GM12878 (cell line): Measurements from ENCODE around the gene SCN8A. TPM values are rescaled to one million over a fixed set of nuclear protein-coding genes. Genes with fewer than 3 reads are reported as not detected.

Experiments
- ATAC-seq: fragments of 200-7000 bp; cut with Tn5 transposase; 3 replicates; pipeline ENCODE4 v1.9.1; 2020; ENCODE audit warnings: mild to moderate bottlenecking, moderate library complexity
- BruUV-seq: library from RNA; stranded (reverse); fragments of 400-500 nt; replicated peaks from 2 replicates; lab custom pipeline; 2021; lab: Mats Ljungman, UMichigan
- CTCF ChIA-PET: fragments of 300-600 bp; sonication (Branson Sonifier 250); formaldehyde crosslinking; extraction: SDS; loops from one replicate; lab custom pipeline; 2021; ENCODE audit warnings: inconsistent platforms; lab: Yijun Ruan, JAX
- POLR2A ChIA-PET: fragments of 350-600 bp; formaldehyde crosslinking; extraction: SDS; loops from one replicate; lab custom pipeline; 2021; ENCODE audit warnings: inconsistent platforms; lab: Charles Lee
- RAD21 ChIA-PET: fragments of 300-600 bp; sonication (Branson Sonifier 250); formaldehyde crosslinking; loops from one replicate; lab custom pipeline; 2023; ENCODE audit warnings: antibody characterized with exemption; ENCODE audit not compliant: unreplicated experiment; lab: Charles Lee
- SMC1A ChIA-PET: fragments of 300-600 bp; sonication (Branson Sonifier 250); formaldehyde crosslinking; loops from one replicate; lab custom pipeline; 2023; ENCODE audit not compliant: unreplicated experiment, uncharacterized antibody; lab: Charles Lee
- DNase-seq: peaks from one replicate; pipeline ENCODE4 v3.0.0-alpha.2; 2011; ENCODE audit warnings: low read depth, low spot score
- FAIRE-seq: peaks from 3 replicates; lab custom pipeline; 2011; peaks lifted over from hg19 to GRCh38; lab: Jason Lieb, UNC
- H2AFZ ChIP-seq: 2 replicates; pipeline ENCODE4 v1.6.0; 2011; ENCODE audit warnings: low read depth, low read length, control low read depth; ENCODE audit not compliant: control insufficient read depth
- H3K27ac ChIP-seq: 2 replicates; pipeline ENCODE4 v1.5.1; 2011; ENCODE audit warnings: control low read depth; ENCODE audit not compliant: control insufficient read depth, insufficient read depth
- H3K27me3 ChIP-seq, 2 experiments: replicated peaks in 1 of 2; 2 replicates each; pipeline versions ENCODE4 v1.6.0 to v1.6.1; 2011; ENCODE audit warnings: low read length in 1 of 2; ENCODE audit not compliant: control insufficient read depth in 2 of 2, insufficient read depth in 2 of 2
- H3K36me3 ChIP-seq, 2 experiments: 2 replicates each; pipeline ENCODE4 v1.5.1; 2011; ENCODE audit warnings: low read length in 1 of 2; ENCODE audit not compliant: control insufficient read depth in 2 of 2, insufficient read depth in 2 of 2
- H3K4me1 ChIP-seq: 2 replicates; pipeline ENCODE4 v1.6.1; 2011; ENCODE audit warnings: mild to moderate bottlenecking, low read length, moderate library complexity, mixed read lengths; ENCODE audit not compliant: control insufficient read depth, insufficient read depth
- H3K4me2 ChIP-seq: 2 replicates; pipeline ENCODE4 v1.6.0; 2011; ENCODE audit warnings: control low read depth; ENCODE audit not compliant: control insufficient read depth, insufficient read depth
- H3K4me3 ChIP-seq: fragments of 200-600 bp; sonication (generic); 2 replicates; pipeline ENCODE4 v1.5.1; 2016
- H3K79me2 ChIP-seq: 2 replicates; pipeline ENCODE4 v1.6.0; 2011; ENCODE audit warnings: low read length; ENCODE audit not compliant: control insufficient read depth, insufficient read depth
- H3K9ac ChIP-seq: 2 replicates; pipeline ENCODE4 v1.8.0; 2011; ENCODE audit warnings: low read length, control low read depth, mixed read lengths; ENCODE audit not compliant: control insufficient read depth, insufficient read depth
- H3K9me3 ChIP-seq: replicated peaks from 3 replicates; pipeline ENCODE4 v1.5.1; 2011; ENCODE audit warnings: mild to moderate bottlenecking, low read length; ENCODE audit not compliant: control insufficient read depth, insufficient read depth
- H4K20me1 ChIP-seq: 2 replicates; pipeline ENCODE4 v1.6.0; 2011; ENCODE audit not compliant: control insufficient read depth, insufficient read depth
- BCL11A ChIP-seq: IDR thresholded peaks from 2 replicates; pipeline ENCODE4 v1.6.1; 2011; ENCODE audit warnings: low read depth, low read length
- CBX5 ChIP-seq: sonication (generic); IDR thresholded peaks from 2 replicates; pipeline ENCODE4 v1.6.1; 2016; ENCODE audit warnings: low read depth, moderate library complexity, mild to moderate bottlenecking, inconsistent platforms
- ETV6 ChIP-seq, 2 experiments: fragments of 450-650 bp in 1 of 2; IDR thresholded peaks in 1 of 2; conservative IDR thresholded peaks in 1 of 2; 2 replicates each; pipeline ENCODE4 v1.6.1; 2014; ENCODE audit warnings: antibody characterized with exemption in 1 of 2, borderline replicate concordance in 1 of 2, low read depth in 1 of 2, mild to moderate bottlenecking in 1 of 2, moderate library complexity in 1 of 2
- HDAC2 ChIP-seq: fragments of 200-600 bp; sonication (generic); IDR thresholded peaks from 2 replicates; pipeline ENCODE4 v1.6.1; 2017
- HDAC6 ChIP-seq: fragments of 200-600 bp; sonication (generic); IDR thresholded peaks from one replicate; pipeline ENCODE4 v1.8.0; 2017; ENCODE audit warnings: antibody characterized with exemption; ENCODE audit not compliant: unreplicated experiment
- IRF4 ChIP-seq: IDR thresholded peaks from 2 replicates; pipeline ENCODE4 v1.6.1; 2011; ENCODE audit warnings: low read depth, low read length
- KLF5 ChIP-seq: fragments of 450-650 bp; IDR thresholded peaks from 2 replicates; pipeline ENCODE4 v1.6.1; 2014; ENCODE audit warnings: mild to moderate bottlenecking; ENCODE audit not compliant: partially characterized antibody
- MTA3 ChIP-seq: IDR thresholded peaks from 2 replicates; pipeline ENCODE4 v1.6.1; 2012; ENCODE audit warnings: low read length, inconsistent platforms, borderline replicate concordance
- MYB ChIP-seq: fragments of 150-350 bp; IDR thresholded peaks from 2 replicates; pipeline ENCODE4 v1.6.1; 2014; ENCODE audit warnings: mild to moderate bottlenecking, low read depth, low read length, borderline replicate concordance
- NR2F1 ChIP-seq: fragments of 450-650 bp; conservative IDR thresholded peaks from 2 replicates; pipeline ENCODE4 v1.6.1; 2017; ENCODE audit warnings: mild to moderate bottlenecking
- NRF1 ChIP-seq: conservative IDR thresholded peaks from 2 replicates; pipeline ENCODE4 v1.6.1; 2011; ENCODE audit warnings: mild to moderate bottlenecking, low read depth, low read length, improper control_type of control experiment
- SREBF2 ChIP-seq: IDR thresholded peaks from 2 replicates; pipeline ENCODE4 v1.6.1; 2012; ENCODE audit warnings: mild to moderate bottlenecking, low read length
- STAT1 ChIP-seq: fragments of 450-650 bp; conservative IDR thresholded peaks from 2 replicates; pipeline ENCODE4 v1.6.1; 2014; ENCODE audit warnings: antibody characterized with exemption, mild to moderate bottlenecking
- SUPT20H ChIP-seq: IDR thresholded peaks from 2 replicates; pipeline ENCODE4 v1.6.1; 2011; ENCODE audit warnings: low read depth, mild to moderate bottlenecking, low read length, moderate library complexity, borderline replicate concordance; ENCODE audit not compliant: control insufficient read depth
- ZBED1 ChIP-seq: IDR thresholded peaks from 2 replicates; pipeline ENCODE4 v1.6.1; 2016; ENCODE audit warnings: borderline replicate concordance
- WGBS: methylation state at CpG from one replicate; pipeline ENCODE4 v1.1.6; 2016; ENCODE audit warnings: low lambda C conversion rate; ENCODE audit not compliant: insufficient replicate concordance, insufficient coverage; ENCODE audit errors: missing lambda C conversion rate; 5-methylcytosine and 5-hydroxymethylcytosine counted together
- in situ Hi-C: fragments of 300-500 bp; cut with MboI; formaldehyde crosslinking; loops from 9 replicates; pipeline ENCODE4 v1.14.3; 2018; ENCODE audit warnings: mixed read lengths
- intact Hi-C: fragments of 100-400 bp; cut with micrococcal nuclease; formaldehyde crosslinking; loops from one replicate; pipeline ENCODE4 v1.14.2; 2022; ENCODE audit not compliant: unreplicated experiment
- polyA plus RNA-seq, 11 experiments: library from polyadenylated mRNA; depleted of rRNA in 4 of 11; unstranded in 6 of 11; stranded (reverse) in 5 of 11; fragments of >200 nt; fragmentation: Nextera tagmentation in 4 of 11; fragmentation: Illumina TruSeq in 1 of 11; extraction: Ambion mirVana in 4 of 11; extraction: Trizol in 1 of 11; gene quantifications; 1 replicate in 1 of 11; 2 replicates in 10 of 11; pipeline versions ENCODE4 v1.2.1 to v1.2.3, GENCODE V29; 2011 to 2016; ENCODE audit warnings: inconsistent platforms in 2 of 11, missing spikeins in 2 of 11, low read depth in 1 of 11
- total RNA-seq, 4 experiments: library from RNA; depleted of rRNA in 3 of 4; stranded (reverse); fragments of >200 nt in 3 of 4; fragmentation: Illumina TruSeq in 1 of 4; extraction: Trizol in 1 of 4; gene quantifications; 2 replicates each; pipeline versions ENCODE4 v1.2.1 to v1.2.3, GENCODE V29; 2013 to 2021
- TF ChIP-seq, protein P1 (sequence below): fragments of 450-650 bp; IDR thresholded peaks from 2 replicates; pipeline ENCODE4 v1.6.1; 2017; ENCODE audit warnings: borderline replicate concordance
- TF ChIP-seq, protein P2 (sequence below), 3 experiments: IDR thresholded peaks in 2 of 3; conservative IDR thresholded peaks in 1 of 3; 2 replicates each; pipeline ENCODE4 v1.5.1; 2011; ENCODE audit warnings: low read depth in 3 of 3, low read length in 3 of 3, mild to moderate bottlenecking in 3 of 3, control low read depth in 2 of 3, moderate library complexity in 2 of 3, inconsistent platforms in 1 of 3, mixed read lengths in 1 of 3; ENCODE audit not compliant: control insufficient read depth in 2 of 3, insufficient read depth in 1 of 3; ENCODE audit errors: extremely low read depth in 1 of 3
- TF ChIP-seq, protein P3 (sequence below): IDR thresholded peaks from 2 replicates; pipeline ENCODE4 v1.6.1; 2011; ENCODE audit warnings: mild to moderate bottlenecking, low read depth, low read length, moderate library complexity; ENCODE audit not compliant: insufficient replicate concordance

SCN8A gene
- total and polyA plus RNA-seq, 10 of the 15 experiments (the other 5 are each of a cell fraction or from before 2014, with no cell fraction given) = 0.02 to 0.23 (median 0.06) TPM; not detected in 2

DNA sequence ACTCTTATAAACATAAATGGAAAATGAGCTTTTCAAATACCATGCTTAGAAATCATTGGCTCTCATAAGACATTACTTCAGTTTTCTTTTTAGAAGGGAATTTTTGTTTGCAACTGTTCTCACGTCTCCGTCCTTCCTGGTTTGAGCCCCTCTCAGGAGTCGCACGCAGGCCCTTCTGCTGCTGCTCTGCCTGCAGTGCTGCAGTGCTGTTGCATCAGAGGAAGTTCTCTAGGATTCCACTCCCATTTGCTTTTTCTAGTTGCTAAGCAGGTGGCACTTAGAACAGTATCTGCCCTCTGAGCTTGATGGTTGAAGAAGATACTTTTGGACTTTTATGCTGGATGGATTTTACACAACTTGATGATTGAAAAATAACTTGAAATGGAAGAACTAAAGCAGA is 70.8 kb downstream of the SCN8A start:
- H3K79me2 ChIP-seq = no peaks in the 10 kb centered on the region
- ChIA-PET CTCF (no interaction called here), POLR2A (no interaction called here), SMC1A (no interaction called here), RAD21 (no interaction called here)
- no peak for ATAC-seq
- WGBS = 44% methylated on average over 4 of the region's 4 CpGs
- in situ Hi-C loops = no loop called here
- no peaks in the 10 kb centered on the region; a peak in 1 of 4 replicates for H3K27me3 ChIP-seq
- H3K4me2 ChIP-seq = no peak overlapping the region
- no peak overlapping the region for H2AFZ ChIP-seq
- no peaks in the 10 kb centered on the region for H3K4me1 ChIP-seq
- no peak overlapping the region for H3K4me3 ChIP-seq
- FAIRE-seq = no peak
- no peak for DNase-seq
- H4K20me1 ChIP-seq = no peaks in the 10 kb centered on the region
- no peak overlapping the region for H3K27ac ChIP-seq
- no peak for TF ChIP-seq NR2F1
- no peak for TF ChIP-seq BCL11A
- TF ChIP-seq MTA3 = no peak
- no peak for TF ChIP-seq ETV6 (conservative IDR thresholded peaks at IDR 0.05 in 1 of 2, IDR thresholded peaks at IDR 0.05 in 1 of 2; ENCODE audit: borderline replicate concordance in 1 of 2, low read depth in 1 of 2)
- no peak for TF ChIP-seq MYB
- no peak for TF ChIP-seq KLF5
- no peak for TF ChIP-seq SUPT20H
- no peak for TF ChIP-seq IRF4
- no peak for TF ChIP-seq SREBF2
- no peak for TF ChIP-seq CBX5
- TF ChIP-seq, protein P1, sequence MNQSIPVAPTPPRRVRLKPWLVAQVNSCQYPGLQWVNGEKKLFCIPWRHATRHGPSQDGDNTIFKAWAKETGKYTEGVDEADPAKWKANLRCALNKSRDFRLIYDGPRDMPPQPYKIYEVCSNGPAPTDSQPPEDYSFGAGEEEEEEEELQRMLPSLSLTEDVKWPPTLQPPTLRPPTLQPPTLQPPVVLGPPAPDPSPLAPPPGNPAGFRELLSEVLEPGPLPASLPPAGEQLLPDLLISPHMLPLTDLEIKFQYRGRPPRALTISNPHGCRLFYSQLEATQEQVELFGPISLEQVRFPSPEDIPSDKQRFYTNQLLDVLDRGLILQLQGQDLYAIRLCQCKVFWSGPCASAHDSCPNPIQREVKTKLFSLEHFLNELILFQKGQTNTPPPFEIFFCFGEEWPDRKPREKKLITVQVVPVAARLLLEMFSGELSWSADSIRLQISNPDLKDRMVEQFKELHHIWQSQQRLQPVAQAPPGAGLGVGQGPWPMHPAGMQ = no peak
- TF ChIP-seq, protein P2, sequence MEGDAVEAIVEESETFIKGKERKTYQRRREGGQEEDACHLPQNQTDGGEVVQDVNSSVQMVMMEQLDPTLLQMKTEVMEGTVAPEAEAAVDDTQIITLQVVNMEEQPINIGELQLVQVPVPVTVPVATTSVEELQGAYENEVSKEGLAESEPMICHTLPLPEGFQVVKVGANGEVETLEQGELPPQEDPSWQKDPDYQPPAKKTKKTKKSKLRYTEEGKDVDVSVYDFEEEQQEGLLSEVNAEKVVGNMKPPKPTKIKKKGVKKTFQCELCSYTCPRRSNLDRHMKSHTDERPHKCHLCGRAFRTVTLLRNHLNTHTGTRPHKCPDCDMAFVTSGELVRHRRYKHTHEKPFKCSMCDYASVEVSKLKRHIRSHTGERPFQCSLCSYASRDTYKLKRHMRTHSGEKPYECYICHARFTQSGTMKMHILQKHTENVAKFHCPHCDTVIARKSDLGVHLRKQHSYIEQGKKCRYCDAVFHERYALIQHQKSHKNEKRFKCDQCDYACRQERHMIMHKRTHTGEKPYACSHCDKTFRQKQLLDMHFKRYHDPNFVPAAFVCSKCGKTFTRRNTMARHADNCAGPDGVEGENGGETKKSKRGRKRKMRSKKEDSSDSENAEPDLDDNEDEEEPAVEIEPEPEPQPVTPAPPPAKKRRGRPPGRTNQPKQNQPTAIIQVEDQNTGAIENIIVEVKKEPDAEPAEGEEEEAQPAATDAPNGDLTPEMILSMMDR (IDR thresholded peaks at IDR 0.05 in 2 of 3, conservative IDR thresholded peaks at IDR 0.05 in 1 of 3; ENCODE audit: control insufficient read depth in 2 of 3, extremely low read depth in 1 of 3, insufficient read depth in 1 of 3, low read depth in 3 of 3, low read length in 3 of 3) = no peak
- no peak for TF ChIP-seq HDAC2
- TF ChIP-seq, protein P3, sequence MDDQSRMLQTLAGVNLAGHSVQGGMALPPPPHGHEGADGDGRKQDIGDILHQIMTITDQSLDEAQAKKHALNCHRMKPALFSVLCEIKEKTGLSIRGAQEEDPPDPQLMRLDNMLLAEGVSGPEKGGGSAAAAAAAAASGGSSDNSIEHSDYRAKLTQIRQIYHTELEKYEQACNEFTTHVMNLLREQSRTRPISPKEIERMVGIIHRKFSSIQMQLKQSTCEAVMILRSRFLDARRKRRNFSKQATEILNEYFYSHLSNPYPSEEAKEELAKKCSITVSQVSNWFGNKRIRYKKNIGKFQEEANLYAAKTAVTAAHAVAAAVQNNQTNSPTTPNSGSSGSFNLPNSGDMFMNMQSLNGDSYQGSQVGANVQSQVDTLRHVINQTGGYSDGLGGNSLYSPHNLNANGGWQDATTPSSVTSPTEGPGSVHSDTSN = no peak
- no peak for TF ChIP-seq HDAC6
- no peak for TF ChIP-seq ZBED1
- no peak for TF ChIP-seq STAT1
- TF ChIP-seq NRF1 = no peak
- no TSS peak for BruUV-seq
- no peak overlapping the region for H3K9ac ChIP-seq
- no peaks in the 10 kb centered on the region for H3K9me3 ChIP-seq
- intact Hi-C loops = no loop called here
- H3K36me3 ChIP-seq = no peaks in the 10 kb centered on the region
